Hepatocyte (in vitro differentiated cells): Measurements from ENCODE around the gene CFAP410. TPM values are rescaled to one million over a fixed set of nuclear protein-coding genes. Genes with fewer than 3 reads are reported as not detected.

Experiments used
- DNase-seq: peaks from one replicate; pipeline ENCODE4 v3.0.0-alpha.2; 2016; ENCODE audit warnings: low spot score
- H2AFZ ChIP-seq: fragments of 200-600 bp; sonication (generic); 2 replicates; pipeline ENCODE4 v1.6.0; 2016; ENCODE audit warnings: antibody characterized with exemption, mild to moderate bottlenecking
- H3K27ac ChIP-seq: fragments of 200-600 bp; sonication (generic); 2 replicates; pipeline ENCODE4 v1.5.1; 2016; ENCODE audit warnings: mild to moderate bottlenecking
- H3K27me3 ChIP-seq: fragments of 200-600 bp; sonication (generic); 2 replicates; pipeline ENCODE4 v1.6.1; 2016
- H3K36me3 ChIP-seq: fragments of 200-600 bp; sonication (generic); replicated peaks from 2 replicates; pipeline ENCODE4 v1.5.1; 2016; ENCODE audit warnings: low read depth; ENCODE audit not compliant: insufficient read depth
- H3K4me1 ChIP-seq: fragments of 200-600 bp; sonication (generic); 2 replicates; pipeline ENCODE4 v1.5.1; 2016; ENCODE audit warnings: mild to moderate bottlenecking, moderate library complexity; ENCODE audit not compliant: insufficient read depth
- H3K4me2 ChIP-seq: fragments of 200-600 bp; sonication (generic); 2 replicates; pipeline ENCODE4 v1.6.0; 2016
- H3K4me3 ChIP-seq: fragments of 200-600 bp; sonication (generic); 2 replicates; pipeline ENCODE4 v1.5.1; 2016; ENCODE audit warnings: mild to moderate bottlenecking
- H3K79me2 ChIP-seq: fragments of 200-600 bp; sonication (generic); 2 replicates; pipeline ENCODE4 v1.6.0; 2017; ENCODE audit warnings: mild to moderate bottlenecking
- H3K9me2 ChIP-seq: fragments of 200-600 bp; sonication (generic); replicated peaks from 2 replicates; pipeline ENCODE4 v1.6.0; 2017; ENCODE audit warnings: mild to moderate bottlenecking; ENCODE audit not compliant: insufficient read depth
- H3K9me3 ChIP-seq: fragments of 200-600 bp; sonication (generic); 2 replicates; pipeline ENCODE4 v1.5.1; 2016; ENCODE audit warnings: low read depth, mild to moderate bottlenecking
- H4K20me1 ChIP-seq: fragments of 200-600 bp; sonication (generic); 2 replicates; pipeline ENCODE4 v1.6.0; 2016; ENCODE audit warnings: mild to moderate bottlenecking; ENCODE audit not compliant: insufficient read depth, poor library complexity, severe bottlenecking
- EZH2 ChIP-seq: fragments of 200-600 bp; sonication (generic); IDR thresholded peaks from 2 replicates; pipeline ENCODE4 v1.6.1; 2016; ENCODE audit warnings: antibody characterized with exemption, mild to moderate bottlenecking, borderline replicate concordance
- EZH2phosphoT487 ChIP-seq: fragments of 200-600 bp; sonication (generic); IDR thresholded peaks from one replicate; pipeline ENCODE4 v1.6.1; 2018; ENCODE audit warnings: antibody characterized with exemption, mild to moderate bottlenecking, low read depth, moderate library complexity; ENCODE audit not compliant: unreplicated experiment, severe bottlenecking
- WGBS: methylation state at CpG from one replicate; pipeline ENCODE4 v1.1.6; 2016; ENCODE audit warnings: low lambda C conversion rate; ENCODE audit errors: missing lambda C conversion rate; 5-methylcytosine and 5-hydroxymethylcytosine counted together
- polyA plus RNA-seq: library from polyadenylated mRNA; unstranded; fragments of >200 nt; fragmentation: Nextera tagmentation; extraction: Ambion mirVana; gene quantifications from 2 replicates; pipeline ENCODE4 v1.2.1, GENCODE V29; 2016
- total RNA-seq: library from RNA; depleted of rRNA; stranded (reverse); fragments of >200 nt; gene quantifications from 2 replicates; pipeline ENCODE4 v1.2.3, GENCODE V29; 2014
- TF ChIP-seq, protein P1 (sequence below): fragments of 200-600 bp; sonication (generic); IDR thresholded peaks from 2 replicates; pipeline ENCODE4 v1.5.1; 2016; ENCODE audit warnings: antibody characterized with exemption, mild to moderate bottlenecking; ENCODE audit not compliant: poor library complexity

Gene CFAP410
- total and polyA plus RNA-seq, 2 experiments from 2014 or later: 17.1 to 33.6 TPM

DNA sequence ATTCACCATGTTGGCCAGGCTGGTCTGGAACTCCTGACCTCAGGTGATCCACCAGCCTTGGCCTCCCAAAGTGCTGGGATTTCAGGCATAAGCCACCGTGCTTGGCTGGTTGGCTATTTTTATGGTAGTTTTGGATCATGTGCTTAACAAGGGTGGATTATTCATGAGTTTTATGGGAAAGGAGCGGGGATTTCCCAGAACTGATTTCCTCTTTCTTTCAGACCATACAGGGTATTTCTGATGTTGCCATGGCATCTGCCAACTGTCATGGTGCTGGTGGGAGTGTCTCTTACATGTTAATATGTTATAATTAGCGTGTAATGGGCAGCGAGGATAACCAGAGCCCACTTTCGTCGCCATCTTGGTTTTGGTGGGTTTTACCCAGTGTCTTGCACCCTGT, 17.4 kb upstream of the CFAP410 start:
- no peaks in the 10 kb centered on the region for H3K4me1 ChIP-seq
- no peaks in the 10 kb centered on the region for H4K20me1 ChIP-seq
- H3K27me3 ChIP-seq: no peaks in the 10 kb centered on the region
- H3K4me2 ChIP-seq: no peak overlapping the region
- no peak overlapping the region for H2AFZ ChIP-seq
- DNase-seq: no peak
- H3K9me3 ChIP-seq: no peaks in the 10 kb centered on the region
- H3K79me2 ChIP-seq: no peaks in the 10 kb centered on the region
- no peaks in the 10 kb centered on the region for H3K36me3 ChIP-seq
- no peaks in the 10 kb centered on the region for H3K9me2 ChIP-seq
- H3K27ac ChIP-seq: no peak overlapping the region
- WGBS: 94% methylated on average over 6 of the region's 6 CpGs
- no peak for TF ChIP-seq EZH2phosphoT487
- TF ChIP-seq, protein P1, sequence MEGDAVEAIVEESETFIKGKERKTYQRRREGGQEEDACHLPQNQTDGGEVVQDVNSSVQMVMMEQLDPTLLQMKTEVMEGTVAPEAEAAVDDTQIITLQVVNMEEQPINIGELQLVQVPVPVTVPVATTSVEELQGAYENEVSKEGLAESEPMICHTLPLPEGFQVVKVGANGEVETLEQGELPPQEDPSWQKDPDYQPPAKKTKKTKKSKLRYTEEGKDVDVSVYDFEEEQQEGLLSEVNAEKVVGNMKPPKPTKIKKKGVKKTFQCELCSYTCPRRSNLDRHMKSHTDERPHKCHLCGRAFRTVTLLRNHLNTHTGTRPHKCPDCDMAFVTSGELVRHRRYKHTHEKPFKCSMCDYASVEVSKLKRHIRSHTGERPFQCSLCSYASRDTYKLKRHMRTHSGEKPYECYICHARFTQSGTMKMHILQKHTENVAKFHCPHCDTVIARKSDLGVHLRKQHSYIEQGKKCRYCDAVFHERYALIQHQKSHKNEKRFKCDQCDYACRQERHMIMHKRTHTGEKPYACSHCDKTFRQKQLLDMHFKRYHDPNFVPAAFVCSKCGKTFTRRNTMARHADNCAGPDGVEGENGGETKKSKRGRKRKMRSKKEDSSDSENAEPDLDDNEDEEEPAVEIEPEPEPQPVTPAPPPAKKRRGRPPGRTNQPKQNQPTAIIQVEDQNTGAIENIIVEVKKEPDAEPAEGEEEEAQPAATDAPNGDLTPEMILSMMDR: no peak
- no peak for TF ChIP-seq EZH2
- no peak overlapping the region for H3K4me3 ChIP-seq

DNA sequence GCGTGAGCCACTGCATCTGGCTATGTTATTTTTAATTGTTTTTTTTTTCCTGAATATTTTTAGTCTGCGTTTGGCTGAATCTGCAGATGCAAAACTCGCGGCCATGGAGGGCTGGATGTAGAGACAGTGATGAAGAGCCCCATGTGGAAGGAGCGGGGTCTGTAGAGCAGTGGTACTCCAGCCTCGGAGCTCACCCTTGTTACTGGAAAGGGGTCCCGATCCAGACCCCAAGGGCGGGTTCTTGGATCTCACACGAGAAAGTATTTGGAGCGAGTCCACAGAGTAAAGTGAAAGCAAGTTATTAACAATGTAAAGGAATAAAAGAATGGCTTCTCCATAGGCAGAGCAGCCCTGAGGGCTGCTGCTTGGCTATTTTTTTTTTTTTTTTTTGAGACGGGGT, 17.0 kb upstream of the CFAP410 start:
- no peaks in the 10 kb centered on the region for H3K36me3 ChIP-seq
- H3K9me3 ChIP-seq: no peaks in the 10 kb centered on the region
- WGBS: 97% methylated on average over 11 of the region's 11 CpGs
- H3K4me3 ChIP-seq: no peak overlapping the region
- H3K4me2 ChIP-seq: no peak overlapping the region
- no peak overlapping the region for H2AFZ ChIP-seq
- no peaks in the 10 kb centered on the region for H4K20me1 ChIP-seq
- H3K27me3 ChIP-seq: no peaks in the 10 kb centered on the region
- TF ChIP-seq, protein P1: no peak
- no peak for TF ChIP-seq EZH2phosphoT487
- no peak for TF ChIP-seq EZH2
- H3K9me2 ChIP-seq: no peaks in the 10 kb centered on the region
- H3K4me1 ChIP-seq: no peaks in the 10 kb centered on the region
- no peak for DNase-seq
- no peaks in the 10 kb centered on the region for H3K79me2 ChIP-seq
- H3K27ac ChIP-seq: no peak overlapping the region

GRCh38 chr21:44354775-44355771, 15.9 kb upstream of the CFAP410 start:
- Histone ChIP-seq H2AFZ (no peak overlapping the region), H3K79me2 (no peaks in the 10 kb centered on the region), H3K9me3 (no peaks in the 10 kb centered on the region), H3K27ac (no peak overlapping the region), H3K4me3 (no peak overlapping the region), H3K4me1 (no peaks in the 10 kb centered on the region), H3K36me3 (no peaks in the 10 kb centered on the region), H3K27me3 (no peaks in the 10 kb centered on the region), H3K4me2 (no peak overlapping the region), H3K9me2 (no peaks in the 10 kb centered on the region), H4K20me1 (no peaks in the 10 kb centered on the region)
- 81% methylated on average over 24 of the region's 24 CpGs for WGBS
- DNase-seq: no peak
- no peak for TF ChIP-seq EZH2
- TF ChIP-seq, protein P1: no peak
- no peak for TF ChIP-seq EZH2phosphoT487
